Measurements from ENCODE around the gene EZH1.

EZH1 gene

DNA sequence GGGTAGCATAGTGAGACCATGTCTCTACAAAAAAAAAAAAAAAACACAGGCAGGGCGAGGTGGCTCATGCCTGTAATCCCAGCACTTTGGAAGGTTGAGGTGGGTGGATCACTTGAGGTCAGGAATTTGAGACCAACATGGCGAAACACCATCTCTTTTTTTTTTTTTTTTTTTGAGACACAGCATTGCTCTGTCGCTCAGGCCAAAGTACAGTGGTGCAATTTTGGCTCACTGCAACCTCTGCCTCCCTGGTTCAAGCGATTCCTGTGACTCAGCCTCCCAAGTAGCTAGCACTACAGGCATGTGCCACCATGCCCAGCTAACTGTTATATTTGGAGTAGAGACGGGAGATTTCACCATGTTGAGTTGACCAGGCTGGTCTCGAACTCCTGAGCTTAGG, 21.3 kb upstream of the EZH1 start:
- TF ChIP-seq, protein P1, sequence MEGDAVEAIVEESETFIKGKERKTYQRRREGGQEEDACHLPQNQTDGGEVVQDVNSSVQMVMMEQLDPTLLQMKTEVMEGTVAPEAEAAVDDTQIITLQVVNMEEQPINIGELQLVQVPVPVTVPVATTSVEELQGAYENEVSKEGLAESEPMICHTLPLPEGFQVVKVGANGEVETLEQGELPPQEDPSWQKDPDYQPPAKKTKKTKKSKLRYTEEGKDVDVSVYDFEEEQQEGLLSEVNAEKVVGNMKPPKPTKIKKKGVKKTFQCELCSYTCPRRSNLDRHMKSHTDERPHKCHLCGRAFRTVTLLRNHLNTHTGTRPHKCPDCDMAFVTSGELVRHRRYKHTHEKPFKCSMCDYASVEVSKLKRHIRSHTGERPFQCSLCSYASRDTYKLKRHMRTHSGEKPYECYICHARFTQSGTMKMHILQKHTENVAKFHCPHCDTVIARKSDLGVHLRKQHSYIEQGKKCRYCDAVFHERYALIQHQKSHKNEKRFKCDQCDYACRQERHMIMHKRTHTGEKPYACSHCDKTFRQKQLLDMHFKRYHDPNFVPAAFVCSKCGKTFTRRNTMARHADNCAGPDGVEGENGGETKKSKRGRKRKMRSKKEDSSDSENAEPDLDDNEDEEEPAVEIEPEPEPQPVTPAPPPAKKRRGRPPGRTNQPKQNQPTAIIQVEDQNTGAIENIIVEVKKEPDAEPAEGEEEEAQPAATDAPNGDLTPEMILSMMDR (conservative IDR thresholded peaks at IDR 0.05): no peak
- no peak overlapping the region for H3K27ac ChIP-seq

DNA sequence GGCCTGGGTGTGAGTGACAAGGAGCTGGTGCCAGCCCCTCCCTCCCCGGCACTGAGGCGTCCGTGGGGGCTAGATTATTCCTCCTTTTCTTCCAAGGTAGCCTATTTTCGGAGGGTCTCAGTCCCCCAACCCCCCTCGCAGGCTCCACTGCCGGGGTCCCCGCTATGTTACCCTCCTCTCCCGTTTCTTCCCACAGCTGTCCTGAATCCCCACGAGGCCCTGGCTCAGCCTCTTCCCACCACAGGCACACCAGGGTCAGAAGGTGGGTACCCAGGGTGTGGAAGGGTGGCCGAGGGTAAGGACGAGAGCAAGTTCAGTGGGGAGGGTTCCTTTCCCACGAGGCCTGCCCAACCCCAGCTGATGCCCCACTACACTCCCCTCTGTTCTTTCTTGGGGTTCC, 16.8 kb upstream of the EZH1 start:
- TF ChIP-seq, protein P1 (conservative IDR thresholded peaks at IDR 0.05): no peak
- H3K27ac ChIP-seq: peak overlapping the region; percentile 61; the same call in 1 of the 2 replicates

DNA sequence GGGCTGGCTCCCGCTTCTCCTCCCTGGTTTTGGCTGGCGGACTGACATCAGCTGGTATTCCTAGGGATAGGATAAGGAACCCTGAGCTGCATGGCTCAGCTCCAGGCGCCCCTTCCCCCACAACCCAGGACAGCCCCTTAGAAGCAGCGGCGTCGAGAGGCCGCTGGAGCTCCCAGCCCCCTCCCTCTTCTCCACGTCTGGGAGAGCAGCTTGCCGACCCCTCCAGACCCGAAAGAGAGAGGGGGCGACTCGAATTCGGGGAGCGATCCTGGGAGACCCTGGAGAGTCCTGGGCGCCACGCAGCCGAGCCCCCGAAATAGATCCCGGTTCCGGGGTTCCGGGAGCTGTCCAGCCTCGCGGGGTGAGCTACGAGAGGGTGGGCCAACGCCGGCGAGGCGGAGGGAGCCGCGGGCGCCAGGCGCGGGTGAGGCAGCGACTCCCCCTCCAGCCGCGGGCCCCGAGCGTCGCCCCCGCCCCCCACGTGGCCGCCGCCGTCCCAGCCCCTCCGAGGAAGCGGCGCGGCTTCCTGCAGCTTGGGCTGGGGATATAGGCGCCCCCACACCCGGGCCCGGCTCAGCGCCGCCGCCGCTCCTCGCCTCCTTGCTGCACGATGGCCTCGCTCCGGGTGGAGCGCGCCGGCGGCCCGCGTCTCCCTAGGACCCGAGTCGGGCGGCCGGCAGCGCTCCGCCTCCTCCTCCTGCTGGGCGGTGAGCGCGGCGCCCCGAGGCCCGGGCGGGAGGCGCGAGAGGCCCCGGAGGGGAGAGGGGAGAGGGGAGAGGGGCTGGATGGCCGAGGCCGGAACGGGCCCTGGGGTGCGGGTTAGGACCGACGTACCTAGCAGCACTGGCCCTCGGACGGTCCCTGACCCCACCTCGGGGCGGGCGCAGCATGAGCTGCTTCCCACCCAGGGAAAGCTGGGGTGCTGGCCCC, 16.1 kb upstream of the EZH1 start, which contains the start of gene RAMP2:
TSS of gene RAMP2 (plus strand) at position 576 of the 930 bp plus-strand sequence. CDS start at position 611, 35 bp downstream.
- TF ChIP-seq, protein P1 (conservative IDR thresholded peaks at IDR 0.05): 0 out of 2 replicates have a peak, but pooled peaks have one; percentile 16
- H3K27ac ChIP-seq: peak within 1 kb of the TSS; percentile 61; the same call in 1 of the 2 replicates

DNA sequence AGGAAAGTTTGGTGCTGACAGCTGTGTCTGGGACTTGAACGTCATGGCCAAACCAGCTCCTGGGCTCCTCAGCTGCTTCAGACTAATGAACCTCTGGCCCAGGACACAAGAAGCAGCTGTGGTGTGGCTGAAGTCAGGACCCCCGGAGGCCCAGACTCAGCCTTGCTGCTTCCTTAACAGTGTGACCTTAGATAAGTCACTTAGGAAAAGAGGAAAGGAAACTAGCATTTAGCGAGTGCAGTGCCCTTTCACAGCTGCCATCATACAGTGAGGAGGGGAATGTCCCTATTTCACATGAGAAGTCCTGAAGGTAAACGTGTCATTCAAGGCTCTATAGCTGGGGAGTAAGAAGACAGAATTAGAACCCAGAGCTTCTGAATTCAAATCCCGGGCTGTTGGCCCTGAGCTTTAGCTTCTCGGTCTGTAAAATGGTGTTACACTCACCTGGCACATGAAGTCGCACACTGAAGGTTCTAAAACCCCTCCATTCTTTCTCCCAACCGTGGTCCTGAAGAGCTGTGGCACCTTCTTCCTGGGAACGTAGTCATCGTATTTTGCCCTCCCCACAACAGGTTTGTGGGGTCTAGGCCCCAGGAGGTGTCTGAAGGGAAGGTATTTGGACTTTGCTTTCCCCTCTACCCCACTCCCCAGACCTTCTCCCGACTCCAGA, 15.3 kb upstream of the EZH1 start:
- H3K27ac ChIP-seq: no peak overlapping the region
- TF ChIP-seq, protein P1 (conservative IDR thresholded peaks at IDR 0.05): no peak

DNA sequence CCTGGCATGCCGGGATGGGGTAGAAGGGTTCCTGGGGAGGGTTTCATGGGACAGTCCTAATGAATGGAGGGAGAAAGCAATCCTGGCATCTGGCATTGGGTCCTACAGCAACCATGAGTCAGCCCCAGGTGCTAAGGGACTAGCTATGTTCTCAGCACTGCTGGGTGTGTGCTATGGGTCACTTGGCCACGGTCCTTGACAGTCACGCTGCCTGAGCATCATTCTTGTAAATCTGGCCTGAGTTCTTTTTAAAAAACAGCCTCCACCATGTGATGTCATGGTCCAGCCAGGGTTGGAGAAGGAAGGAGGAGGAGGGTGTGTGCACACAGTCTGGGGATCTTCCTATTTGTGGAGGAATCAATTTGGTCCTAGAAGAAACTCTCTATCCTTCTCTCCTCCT, 9.9 kb upstream of the EZH1 start:
- TF ChIP-seq, protein P1 (conservative IDR thresholded peaks at IDR 0.05): no peak
- H3K27ac ChIP-seq: peak overlapping the region; percentile 17

DNA sequence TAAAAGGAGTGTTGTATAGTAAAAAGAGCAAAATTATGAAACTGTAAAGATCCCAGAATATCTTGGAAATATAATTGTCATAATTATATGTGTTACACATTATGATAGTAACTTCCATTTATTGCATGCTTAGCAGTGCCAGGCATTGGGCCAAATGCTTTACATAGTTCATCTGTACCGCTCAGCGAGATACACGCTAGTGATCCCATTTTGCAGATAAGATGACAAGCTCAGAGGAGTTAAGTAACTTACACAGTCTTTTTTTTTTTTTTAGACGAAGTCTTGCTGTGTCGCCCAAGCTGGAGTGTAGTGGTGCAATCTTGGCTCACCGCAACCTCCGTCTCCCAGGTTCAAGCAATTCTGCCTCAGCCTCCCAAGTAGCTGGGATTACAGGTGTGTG, 6.8 kb upstream of the EZH1 start:
- no peak overlapping the region for H3K27ac ChIP-seq
- TF ChIP-seq, protein P1 (conservative IDR thresholded peaks at IDR 0.05): no peak

DNA sequence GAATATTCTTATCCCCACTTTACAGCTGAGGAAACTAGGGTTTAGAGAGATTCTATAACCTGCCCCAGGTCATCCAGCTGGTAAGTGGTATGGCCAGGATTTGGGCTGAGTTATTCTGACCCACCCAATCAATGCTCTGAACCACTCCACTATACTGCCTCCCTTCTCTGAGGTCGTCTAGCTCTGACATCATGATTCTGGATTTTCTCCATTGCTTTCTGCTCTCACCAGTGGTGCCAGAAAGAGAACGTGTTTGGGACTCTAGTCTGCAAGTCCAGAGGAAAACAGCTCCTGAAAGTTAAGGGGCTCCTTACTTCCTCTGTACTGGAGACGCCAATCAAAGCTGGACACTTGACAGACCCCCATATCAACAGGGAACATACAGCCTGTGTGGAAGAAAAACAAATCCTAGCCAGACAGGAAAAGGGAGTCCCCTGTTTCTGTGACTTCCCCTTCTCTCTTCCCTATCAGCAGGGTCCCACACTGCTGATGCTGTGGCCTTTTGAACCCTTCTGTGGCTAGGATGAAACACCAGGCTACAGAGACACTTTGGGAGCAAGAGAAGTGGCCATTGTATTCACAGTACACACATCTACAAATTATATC, 6.0 kb upstream of the EZH1 start:
- TF ChIP-seq, protein P1 (conservative IDR thresholded peaks at IDR 0.05): no peak
- H3K27ac ChIP-seq: no peak overlapping the region
